Superior temporal gyrus (tissue), 1 donor: ENCODE data around the gene RERE.
"Not testable (repeated sequence)": the region's sequence is repeated elsewhere in the genome, so short reads cannot be mapped to it uniquely, and the experiment has no call there.

ENCODE experiments used
- DNase-seq: peaks from one replicate; pipeline ENCODE4 v3.0.0-alpha.2; 2016; ENCODE audit errors: extremely low spot score

Gene RERE

GRCh38 chr1:8382608-8383505, 434.6 kb downstream of the RERE start:
- DNase-seq: peak; percentile 28

GRCh38 chr1:8382051-8382505, 435.4 kb downstream of the RERE start:
- DNase-seq: peak; percentile 86

DNA sequence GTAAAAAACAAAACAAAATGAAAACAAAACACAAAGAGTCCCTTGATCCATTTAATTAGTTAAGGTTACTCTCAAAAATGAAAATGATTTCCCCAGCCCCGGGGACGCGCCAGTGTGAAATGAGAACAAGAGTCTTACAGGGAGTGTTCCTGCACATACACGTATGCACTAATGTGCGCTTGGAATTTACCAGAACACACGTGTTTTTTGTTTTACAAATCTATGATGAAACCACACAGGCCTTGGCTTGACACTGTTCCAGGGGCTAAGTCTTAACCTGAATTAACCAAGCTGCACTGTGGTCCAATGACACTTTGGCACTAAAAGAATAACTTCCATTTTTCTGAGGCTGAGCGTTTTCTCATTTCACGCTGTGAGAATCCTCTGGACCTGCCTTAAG, 435.8 kb downstream of the RERE start:
- DNase-seq: no peak

DNA sequence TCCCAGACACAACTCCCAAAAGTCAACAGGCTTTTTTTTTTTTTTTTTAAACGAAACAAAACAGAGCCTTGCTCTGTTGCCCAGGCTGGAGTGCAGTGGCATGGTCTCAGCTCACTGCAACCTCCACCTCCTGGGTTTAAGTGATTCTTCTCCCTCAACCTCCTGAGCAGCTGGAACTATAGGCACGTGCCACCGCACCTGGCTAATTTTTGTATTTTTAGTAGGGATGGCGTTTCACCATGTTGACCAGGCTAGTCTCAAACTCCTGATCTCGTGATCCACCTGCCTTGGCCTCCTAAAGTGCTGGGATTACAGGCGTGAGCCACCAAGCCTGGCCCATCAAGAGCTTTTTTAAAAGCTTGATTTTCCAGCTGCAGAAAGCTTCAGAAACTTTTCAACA, 437.1 kb downstream of the RERE start:
- DNase-seq: not testable (repeated sequence)

DNA sequence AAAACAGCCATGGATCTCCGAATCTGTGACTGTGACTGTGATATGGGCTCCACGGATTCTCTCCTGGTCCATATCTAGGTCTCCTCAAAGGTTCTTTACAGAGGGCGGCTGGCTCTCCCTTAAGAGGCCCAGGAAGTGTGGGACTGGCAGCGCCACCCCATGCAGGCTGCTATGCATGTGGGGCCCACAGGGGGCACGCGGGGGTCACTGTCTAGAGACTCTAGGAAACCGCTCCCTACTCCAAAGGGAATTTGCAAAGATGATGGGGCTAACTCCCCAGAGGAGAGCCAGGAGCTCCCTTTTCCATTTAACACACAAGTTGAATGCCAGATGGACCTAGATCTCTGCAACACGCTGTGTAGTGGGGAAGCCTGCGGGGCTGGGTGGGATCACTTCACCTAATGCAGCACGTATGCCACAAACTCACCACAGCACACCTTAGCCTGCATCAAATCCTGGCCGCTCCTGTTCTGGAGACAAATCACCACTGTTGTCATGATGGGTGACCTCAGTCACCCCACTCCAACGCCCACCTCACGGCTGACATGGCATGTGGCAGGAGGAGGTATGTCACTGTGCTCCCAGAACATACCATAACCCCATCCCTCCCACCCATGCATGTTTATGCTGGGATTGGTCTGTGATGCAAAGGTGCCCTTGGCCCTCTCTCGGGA, 437.8 kb downstream of the RERE start:
- DNase-seq: no peak

- no peak for DNase-seq
Measured at GRCh38 chr1:8378981-8379470, 438.4 kb downstream of the RERE start.

DNA sequence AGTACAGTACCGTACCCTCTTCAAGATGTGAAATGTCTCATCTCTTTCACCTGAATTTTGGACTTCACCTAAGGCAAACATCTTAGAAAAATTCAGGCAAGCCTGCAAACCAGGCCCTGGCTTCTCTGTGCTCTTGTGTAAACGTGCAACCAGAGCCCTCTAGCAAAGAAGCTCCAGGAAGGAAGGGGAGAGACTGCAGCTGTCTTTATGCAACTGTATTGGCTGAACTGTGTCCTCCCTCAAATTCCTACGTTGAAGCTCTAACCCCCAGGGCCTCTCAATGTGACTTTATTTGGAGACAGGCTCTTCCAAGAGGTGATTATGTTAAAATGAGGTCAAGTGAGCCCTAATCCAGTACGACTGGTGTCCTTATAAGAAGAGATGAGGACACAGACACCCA, 439.3 kb downstream of the RERE start:
- no peak for DNase-seq

GRCh38 chr1:8377271-8377981, 440.0 kb downstream of the RERE start:
- DNase-seq: no peak

DNA sequence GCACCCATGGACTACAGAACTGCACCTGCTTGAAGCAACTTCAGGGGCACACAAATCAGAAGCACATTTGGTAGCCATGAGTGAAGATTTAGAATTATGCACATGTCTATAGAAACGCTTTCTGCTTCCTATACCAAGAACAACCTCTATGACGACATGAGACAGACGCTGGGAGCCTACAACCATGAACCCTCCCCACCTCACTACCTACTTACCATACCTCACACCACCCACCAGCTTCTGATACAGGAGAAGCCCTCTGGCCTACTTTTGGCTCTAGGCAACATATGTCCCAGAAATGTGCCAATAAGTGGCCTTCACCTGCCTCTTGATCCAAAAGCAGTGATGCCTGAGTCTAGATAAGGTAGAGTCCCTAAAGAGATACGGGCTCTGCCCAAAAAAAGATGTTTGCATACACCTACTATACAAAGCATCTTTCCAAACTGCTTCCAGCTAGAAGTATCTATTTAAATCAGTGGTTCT, 441.0 kb downstream of the RERE start:
- no peak for DNase-seq

- no peak for DNase-seq
Measured at GRCh38 chr1:8374812-8375211, 442.6 kb downstream of the RERE start.

DNA sequence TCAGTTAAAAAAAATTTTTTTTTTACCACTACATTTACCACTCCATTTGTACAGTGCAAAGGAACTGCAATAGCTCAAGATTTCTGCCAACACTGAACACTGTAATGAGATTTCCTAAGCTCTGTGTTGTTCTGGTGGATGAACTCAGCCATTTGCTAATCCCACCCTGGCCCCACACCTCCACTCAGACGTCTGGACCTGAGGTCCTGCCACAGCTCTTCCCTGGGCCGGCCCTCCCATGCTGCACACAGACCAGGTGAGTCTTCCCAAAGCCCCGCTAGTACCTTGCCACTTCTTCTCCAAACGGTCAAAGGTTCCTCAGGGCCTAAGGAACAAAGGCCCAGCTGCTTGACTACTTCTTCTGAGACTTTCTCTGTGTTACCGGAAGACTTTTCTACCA, 443.1 kb downstream of the RERE start:
- no peak for DNase-seq

DNA sequence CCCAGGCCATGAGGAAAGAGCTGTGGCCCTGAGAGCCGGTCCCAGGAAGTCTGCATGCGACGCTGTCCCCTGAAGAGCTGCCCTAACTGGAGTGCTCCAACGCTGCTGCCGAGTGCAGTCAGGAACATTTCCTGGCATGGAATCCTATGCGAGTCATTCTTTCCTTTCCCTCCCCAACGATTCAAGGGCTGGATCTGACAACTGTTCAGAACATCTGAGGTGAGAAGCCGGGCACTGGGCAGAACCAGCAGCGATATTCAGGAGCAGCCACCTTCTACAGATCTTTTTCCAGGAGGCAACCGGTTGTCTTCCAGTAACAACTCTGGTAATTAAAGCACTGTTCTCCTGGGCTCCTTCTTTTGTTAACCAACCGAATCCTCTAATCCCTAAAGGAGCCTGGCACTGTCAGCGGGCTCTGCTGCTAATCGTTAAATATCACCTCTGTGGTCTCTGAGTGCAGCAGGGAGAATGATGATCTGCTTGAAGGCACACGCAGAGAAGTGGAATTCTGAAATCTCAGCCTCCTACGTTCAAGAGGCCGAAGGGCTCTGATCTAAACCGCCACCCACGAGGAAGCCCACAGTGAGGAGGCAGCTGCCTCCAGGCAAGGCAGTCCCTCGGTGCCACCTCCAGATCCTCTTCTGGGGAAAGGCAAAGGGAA, 443.7 kb downstream of the RERE start:
- peak; percentile 81 for DNase-seq

- DNase-seq: no peak
Measured at GRCh38 chr1:8373125-8373524, 444.3 kb downstream of the RERE start.

- peak; percentile 42 for DNase-seq
Measured at GRCh38 chr1:8371372-8371991, 446.0 kb downstream of the RERE start.

GRCh38 chr1:8370905-8371315, 446.5 kb downstream of the RERE start:
- peak; percentile 66 for DNase-seq

DNA sequence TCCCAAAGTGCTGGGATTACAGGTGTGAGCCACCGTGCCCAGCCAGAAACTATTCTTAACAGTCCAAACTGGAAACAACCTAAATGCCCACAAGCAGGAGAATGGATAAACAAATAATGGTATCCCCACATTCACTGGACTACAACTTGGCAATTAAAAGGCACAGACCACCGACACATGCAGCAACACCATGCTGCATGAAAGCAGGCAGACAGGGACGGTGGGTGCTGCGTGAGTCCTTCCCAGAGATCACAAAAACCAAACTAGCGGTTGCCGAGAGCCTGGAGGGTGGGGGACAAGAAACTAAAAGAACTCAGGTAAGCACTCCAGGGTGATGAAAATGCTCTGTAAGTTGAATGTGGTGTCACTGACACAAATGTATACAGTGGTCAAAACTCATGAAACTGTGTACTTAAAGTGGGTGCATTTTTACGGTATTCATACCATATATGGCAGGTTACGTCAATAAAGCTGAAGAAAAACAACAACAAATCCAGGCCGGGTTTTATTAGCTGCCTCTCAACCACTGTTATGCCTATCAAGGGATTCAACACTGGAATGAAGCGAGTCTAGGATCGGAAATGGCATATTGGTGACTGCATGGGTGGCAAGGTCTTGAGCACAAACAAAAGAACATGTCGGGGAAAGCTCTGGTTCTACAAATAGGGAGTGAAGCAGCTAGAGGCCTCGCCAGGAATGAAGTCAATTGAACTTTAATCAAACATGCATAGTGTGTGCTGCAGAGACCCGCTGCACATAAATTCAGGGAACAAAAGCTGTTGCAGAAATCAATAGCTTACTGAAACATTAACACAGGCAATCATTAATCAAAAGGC, 447.2 kb downstream of the RERE start:
- DNase-seq: peak; percentile 67

DNA sequence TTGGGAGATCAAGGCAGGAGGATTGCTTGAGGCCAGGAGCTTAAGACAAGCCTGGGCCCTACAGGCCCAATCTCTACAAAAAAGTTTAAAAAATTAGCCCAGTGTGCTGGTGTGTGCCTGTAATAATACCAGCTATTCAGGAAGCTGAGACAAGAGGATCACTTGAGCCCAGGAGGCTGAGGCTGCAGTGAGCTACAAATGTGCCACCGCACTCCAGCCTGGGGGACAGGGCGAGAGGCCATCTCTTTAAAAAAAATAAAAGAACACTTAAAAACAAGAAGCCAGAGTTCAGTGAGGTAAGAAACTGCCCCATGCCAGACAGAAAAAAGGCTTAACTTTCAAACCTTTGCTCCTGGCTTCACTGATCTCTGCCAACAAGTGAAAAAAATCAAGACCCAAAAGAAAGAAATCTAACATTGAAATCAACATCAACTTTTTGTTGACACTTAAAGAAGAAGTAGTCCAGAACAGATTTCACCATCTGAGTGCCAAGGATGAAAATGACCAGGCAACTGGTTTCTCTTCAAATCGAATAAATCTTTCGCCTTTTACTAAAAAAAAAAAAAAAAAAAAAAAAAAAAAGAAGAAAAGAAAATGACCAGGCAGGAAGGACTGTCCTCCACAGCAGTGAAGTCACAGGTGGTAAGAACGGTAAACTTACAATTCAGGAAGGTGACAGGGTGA, 448.3 kb downstream of the RERE start:
- no peak for DNase-seq

DNA sequence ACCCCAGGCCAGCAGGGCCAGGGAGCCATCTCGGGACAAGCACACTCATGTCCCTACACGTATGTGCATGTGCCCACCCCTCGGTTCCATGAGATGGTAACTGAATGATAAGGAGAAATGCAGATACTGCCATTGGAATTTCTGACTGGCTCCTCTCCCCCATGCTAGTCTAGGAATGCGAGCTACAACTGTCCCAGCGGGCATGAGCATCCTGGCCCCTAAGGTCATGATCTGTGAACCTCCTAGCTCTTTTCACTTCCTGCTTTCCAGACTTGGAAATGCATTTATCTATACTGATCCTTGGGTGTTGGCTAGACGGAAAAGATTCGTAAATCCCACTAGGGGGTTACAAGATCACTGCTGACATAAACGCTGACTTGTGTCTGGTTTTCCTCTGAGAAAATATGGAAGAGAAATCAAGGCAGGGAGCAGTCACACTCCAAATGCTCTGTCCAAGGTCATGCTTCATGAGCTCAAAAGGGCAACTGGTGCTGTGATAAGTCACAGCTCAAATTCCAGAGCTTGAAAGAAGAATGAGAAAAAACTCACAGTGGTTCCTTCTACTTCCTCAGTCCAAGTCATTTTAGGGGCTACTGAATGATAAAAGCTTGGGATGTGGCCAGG, 449.8 kb downstream of the RERE start:
- DNase-seq: no peak
